Stimulated activated naive CD8-positive, alpha-beta T cell treated with anti-CD3 and anti-CD28 coated beads, Interleukin-15, Interleukin-2, amounts not matched to agents 100 ng/mL and 50 ng/mL, for 24 hours (primary cell): ENCODE measurements around the gene SLC35G4.
"Not testable (repeated sequence)": the region's sequence is repeated elsewhere in the genome, so short reads cannot be mapped to it uniquely, and the experiment has no call there.

Source experiments
- H3K27ac Mint-ChIP-seq: one replicate; pipeline ENCODE4 v1.8.0; 2021; ENCODE audit warnings: mild to moderate bottlenecking, mixed read lengths
- H3K27me3 Mint-ChIP-seq: one replicate; pipeline ENCODE4 v1.8.0; 2021; ENCODE audit warnings: mixed read lengths
- H3K36me3 Mint-ChIP-seq: one replicate; pipeline ENCODE4 v1.8.0; 2021; ENCODE audit warnings: low read depth, mixed read lengths
- H3K4me1 Mint-ChIP-seq: one replicate; pipeline ENCODE4 v1.8.0; 2021; ENCODE audit warnings: low read depth, mixed read lengths
- H3K4me3 Mint-ChIP-seq: one replicate; pipeline ENCODE4 v1.8.0; 2021; ENCODE audit warnings: mild to moderate bottlenecking, mixed read lengths
- H3K9me3 Mint-ChIP-seq: one replicate; pipeline ENCODE4 v1.8.0; 2021; ENCODE audit warnings: mixed read lengths

Gene SLC35G4

GRCh38 chr18:11587432-11587831 lies 22.0 kb upstream of the SLC35G4 start:
- H3K27ac Mint-ChIP-seq: no peak overlapping the region
- H3K4me1 Mint-ChIP-seq: peaks cover 14% of the 10 kb centered on the region
- H3K4me3 Mint-ChIP-seq: no peak overlapping the region
- no peaks in the 10 kb centered on the region for H3K36me3 Mint-ChIP-seq
- no peaks in the 10 kb centered on the region for H3K9me3 Mint-ChIP-seq
- H3K27me3 Mint-ChIP-seq: peaks cover 4% of the 10 kb centered on the region

GRCh38 chr18:11587846-11588245 lies 21.6 kb upstream of the SLC35G4 start:
- Mint-ChIP-seq H3K27ac (no peak overlapping the region), H3K4me3 (no peak overlapping the region), H3K4me1 (peaks cover 14% of the 10 kb centered on the region), H3K9me3 (no peaks in the 10 kb centered on the region), H3K27me3 (peaks cover 4% of the 10 kb centered on the region), H3K36me3 (no peaks in the 10 kb centered on the region)

GRCh38 chr18:11591957-11592356 lies 17.4 kb upstream of the SLC35G4 start:
- Mint-ChIP-seq H3K9me3 (no peaks in the 10 kb centered on the region), H3K27me3 (peaks cover 17% of the 10 kb centered on the region), H3K36me3 (no peaks in the 10 kb centered on the region), H3K4me1 (peaks cover 13% of the 10 kb centered on the region), H3K4me3 (no peak overlapping the region), H3K27ac (no peak overlapping the region)

GRCh38 chr18:11600321-11600720 lies 9.1 kb upstream of the SLC35G4 start:
- Mint-ChIP-seq H3K9me3 (peaks cover 6% of the 10 kb centered on the region), H3K27ac (no peak overlapping the region), H3K27me3 (peaks cover 17% of the 10 kb centered on the region), H3K4me1 (no peaks in the 10 kb centered on the region), H3K36me3 (no peaks in the 10 kb centered on the region), H3K4me3 (no peak overlapping the region)

GRCh38 chr18:11607906-11608305 lies 1.5 kb upstream of the SLC35G4 start:
- Mint-ChIP-seq H3K27me3 (peaks cover 13% of the 10 kb centered on the region), H3K4me1 (no peaks in the 10 kb centered on the region), H3K36me3 (no peaks in the 10 kb centered on the region), H3K9me3 (no peaks in the 10 kb centered on the region), H3K27ac (no peak overlapping the region), H3K4me3 (no peak overlapping the region)

GRCh38 chr18:11608618-11609017 lies 778 bp upstream of the SLC35G4 start:
- H3K4me3 Mint-ChIP-seq, H3K27ac Mint-ChIP-seq, H3K36me3 Mint-ChIP-seq, H3K9me3 Mint-ChIP-seq, H3K4me1 Mint-ChIP-seq: not testable (repeated sequence)
- peaks cover 13% of the 10 kb centered on the region for H3K27me3 Mint-ChIP-seq

DNA sequence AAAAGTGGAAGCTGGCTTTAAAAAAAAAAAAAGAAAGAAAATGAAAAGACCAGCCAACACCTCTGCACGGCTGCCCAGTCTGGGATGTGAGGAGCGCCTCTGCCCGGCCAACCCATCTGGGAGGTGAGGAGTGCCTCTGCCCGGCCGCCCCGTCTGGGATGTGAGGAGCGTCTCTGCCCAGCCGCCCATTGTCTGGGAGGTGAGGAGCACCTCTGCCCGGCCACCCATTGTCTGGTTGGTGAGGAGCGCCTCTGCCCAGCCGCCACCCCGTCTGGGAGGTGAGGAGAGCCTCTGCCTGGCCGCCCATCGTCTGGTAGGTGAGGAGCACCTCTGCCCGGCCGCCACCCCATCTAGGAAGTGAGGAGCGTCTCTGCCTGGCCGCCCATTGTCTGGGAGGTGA lies 3.7 kb downstream of the SLC35G4 start:
- H3K4me3 Mint-ChIP-seq, H3K4me1 Mint-ChIP-seq, H3K36me3 Mint-ChIP-seq, H3K27ac Mint-ChIP-seq, H3K27me3 Mint-ChIP-seq, H3K9me3 Mint-ChIP-seq: not testable (repeated sequence)

DNA sequence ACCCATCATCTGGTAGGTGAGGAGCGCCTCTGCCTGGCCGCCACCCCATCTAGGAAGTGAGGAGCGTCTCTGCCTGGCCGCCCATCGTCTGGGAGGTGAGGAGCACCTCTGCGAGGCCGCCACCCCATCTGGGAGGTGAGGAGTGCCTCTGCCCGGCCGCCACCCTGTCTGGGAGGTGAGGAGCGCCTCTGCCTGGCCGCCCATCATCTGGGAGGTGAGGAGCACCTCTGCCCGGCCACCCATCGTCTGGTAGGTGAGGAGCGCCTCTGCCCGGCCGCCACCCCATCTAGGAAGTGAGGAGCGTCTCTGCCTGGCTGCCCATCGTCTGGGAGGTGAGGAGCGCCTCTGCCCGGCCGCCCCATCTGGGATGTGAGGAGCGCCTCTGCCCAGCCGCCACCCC lies 4.2 kb downstream of the SLC35G4 start:
- H3K4me1 Mint-ChIP-seq, H3K9me3 Mint-ChIP-seq, H3K27ac Mint-ChIP-seq, H3K36me3 Mint-ChIP-seq, H3K4me3 Mint-ChIP-seq, H3K27me3 Mint-ChIP-seq: not testable (repeated sequence)

- H3K4me3 Mint-ChIP-seq, H3K27ac Mint-ChIP-seq, H3K27me3 Mint-ChIP-seq, H3K4me1 Mint-ChIP-seq, H3K36me3 Mint-ChIP-seq, H3K9me3 Mint-ChIP-seq: not testable (repeated sequence)
These were observed 4.6 kb downstream of the SLC35G4 start for GRCh38 chr18:11614042-11614441.

GRCh38 chr18:11614981-11615380 lies 5.6 kb downstream of the SLC35G4 start:
- not testable (repeated sequence) for H3K27me3 Mint-ChIP-seq, H3K4me3 Mint-ChIP-seq, H3K4me1 Mint-ChIP-seq, H3K9me3 Mint-ChIP-seq, H3K36me3 Mint-ChIP-seq, H3K27ac Mint-ChIP-seq

DNA sequence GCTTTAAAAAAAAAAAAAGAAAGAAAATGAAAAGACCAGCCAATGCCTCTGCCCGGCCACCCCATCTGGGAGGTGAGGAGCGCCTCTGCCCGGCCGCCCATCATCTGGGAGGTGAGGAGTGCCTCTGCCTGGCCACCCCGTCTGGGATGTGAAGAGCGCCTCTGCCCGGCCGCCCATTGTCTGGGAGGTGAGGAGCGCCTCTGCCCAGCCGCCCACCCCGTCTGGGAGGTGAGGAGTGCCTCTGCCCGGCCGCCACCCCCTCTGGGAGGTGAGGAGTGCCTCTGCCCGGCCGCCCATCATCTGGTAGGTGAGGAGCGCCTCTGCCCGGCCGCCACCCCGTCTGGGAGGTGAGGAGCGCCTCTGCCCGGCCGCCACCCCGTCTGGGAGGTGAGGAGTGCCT lies 37.9 kb downstream of the SLC35G4 start:
- not testable (repeated sequence) for H3K4me1 Mint-ChIP-seq, H3K27ac Mint-ChIP-seq, H3K9me3 Mint-ChIP-seq, H3K36me3 Mint-ChIP-seq, H3K4me3 Mint-ChIP-seq
- H3K27me3 Mint-ChIP-seq: peaks cover 16% of the 10 kb centered on the region

- not testable (repeated sequence) for H3K27ac Mint-ChIP-seq, H3K4me3 Mint-ChIP-seq, H3K36me3 Mint-ChIP-seq, H3K9me3 Mint-ChIP-seq, H3K4me1 Mint-ChIP-seq
- peaks cover 16% of the 10 kb centered on the region for H3K27me3 Mint-ChIP-seq
These were observed 38.4 kb downstream of the SLC35G4 start for GRCh38 chr18:11647804-11648203.

- Mint-ChIP-seq H3K27me3 (peaks cover 33% of the 10 kb centered on the region), H3K4me1 (no peaks in the 10 kb centered on the region), H3K4me3 (no peak overlapping the region), H3K27ac (no peak overlapping the region), H3K9me3 (no peaks in the 10 kb centered on the region), H3K36me3 (no peaks in the 10 kb centered on the region)
These were observed 40.4 kb downstream of the SLC35G4 start for GRCh38 chr18:11649839-11650238.

- no peaks in the 10 kb centered on the region for H3K9me3 Mint-ChIP-seq
- H3K4me3 Mint-ChIP-seq: no peak overlapping the region
- peaks cover 4% of the 10 kb centered on the region for H3K4me1 Mint-ChIP-seq
- H3K27me3 Mint-ChIP-seq: peaks cover 48% of the 10 kb centered on the region
- no peak overlapping the region for H3K27ac Mint-ChIP-seq
- no peaks in the 10 kb centered on the region for H3K36me3 Mint-ChIP-seq
These were observed 42.5 kb downstream of the SLC35G4 start for GRCh38 chr18:11651899-11652298.

DNA sequence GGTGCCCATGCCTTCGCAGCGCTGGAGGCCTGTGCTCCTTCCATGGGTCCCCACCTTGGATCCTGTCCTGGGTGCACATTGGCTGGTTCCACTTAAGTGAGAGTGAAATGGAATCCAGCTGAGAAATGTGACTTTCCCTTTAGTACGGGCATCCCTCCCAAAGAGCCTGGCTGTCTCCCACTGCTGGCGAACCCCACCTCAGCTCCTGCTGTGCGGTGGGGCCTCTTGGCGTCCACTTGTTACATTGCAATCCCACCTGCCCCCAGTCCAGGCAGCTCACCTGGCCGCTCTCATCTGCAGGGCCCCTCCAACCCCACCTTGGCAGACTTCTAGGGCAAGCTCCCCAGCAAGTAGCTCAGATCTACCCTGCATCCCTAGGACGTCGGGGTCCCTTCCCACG lies 44.1 kb downstream of the SLC35G4 start:
- Mint-ChIP-seq H3K27ac (no peak overlapping the region), H3K4me3 (no peak overlapping the region), H3K27me3 (peaks cover 60% of the 10 kb centered on the region)

GRCh38 chr18:11654736-11655605 lies 45.6 kb downstream of the SLC35G4 start:
- Mint-ChIP-seq H3K9me3 (no peaks in the 10 kb centered on the region), H3K36me3 (no peaks in the 10 kb centered on the region), H3K4me3 (no peak overlapping the region), H3K27ac (no peak overlapping the region), H3K27me3 (peaks cover 61% of the 10 kb centered on the region), H3K4me1 (peaks cover 4% of the 10 kb centered on the region)

More for the DNA sequence above, 44.1 kb downstream of the SLC35G4 start:
- Mint-ChIP-seq H3K36me3 (no peaks in the 10 kb centered on the region), H3K4me1 (peaks cover 4% of the 10 kb centered on the region), H3K9me3 (no peaks in the 10 kb centered on the region)
